Measurements from ENCODE around the gene TBX19.

- TF ChIP-seq CTCF (IDR thresholded peaks at IDR 0.05), result no peak
- no peak for TF ChIP-seq POLR2A (IDR thresholded peaks at IDR 0.05)
- no peak for TF ChIP-seq POLR2AphosphoS5 (IDR thresholded peaks at IDR 0.05)
Measured at GRCh38 chr1:168316142-168316541, 35.5 kb downstream of the TBX19 start.
